Measurements from ENCODE around the gene SEC16A.

Gene SEC16A

GRCh38 chr9:136482793-136483588 is at the start of gene SEC16A:
Gene SEC16A (minus strand): TSS chr9:136483040. CDS start chr9:136477615, 5,425 bp downstream.
- DNase-seq, result peak; percentile 92

- no peak for DNase-seq
These were observed 49.3 kb upstream of the SEC16A start for GRCh38 chr9:136531904-136532798.

- DNase-seq, result no peak
These were observed 48.5 kb upstream of the SEC16A start for GRCh38 chr9:136531186-136531903.

- DNase-seq, result no peak
These were observed 47.7 kb upstream of the SEC16A start for GRCh38 chr9:136530461-136531089.

- DNase-seq, result no peak
These were observed 46.9 kb upstream of the SEC16A start for GRCh38 chr9:136529516-136530460.

GRCh38 chr9:136528716-136529341 is 46.0 kb upstream of the SEC16A start:
- DNase-seq, result no peak

- DNase-seq, result no peak
These were observed 45.2 kb upstream of the SEC16A start for GRCh38 chr9:136527721-136528710.

- DNase-seq, result no peak
These were observed 44.3 kb upstream of the SEC16A start for GRCh38 chr9:136527131-136527530.

- DNase-seq, result no peak
These were observed 43.8 kb upstream of the SEC16A start for GRCh38 chr9:136526625-136527066.

GRCh38 chr9:136525841-136526499 is 43.1 kb upstream of the SEC16A start:
- peak; percentile 37 for DNase-seq

- no peak for DNase-seq
These were observed 42.4 kb upstream of the SEC16A start for GRCh38 chr9:136525207-136525606.

- DNase-seq, result no peak
These were observed 39.7 kb upstream of the SEC16A start for GRCh38 chr9:136522314-136523237.

- no peak for DNase-seq
These were observed 38.7 kb upstream of the SEC16A start for GRCh38 chr9:136521537-136521936.

- no peak for DNase-seq
These were observed 37.3 kb upstream of the SEC16A start for GRCh38 chr9:136520053-136520540.

- DNase-seq, result no peak
These were observed 36.6 kb upstream of the SEC16A start for GRCh38 chr9:136519263-136520052.

GRCh38 chr9:136518623-136519022 is 35.8 kb upstream of the SEC16A start:
- DNase-seq, result no peak

- DNase-seq, result no peak
These were observed 35.1 kb upstream of the SEC16A start for GRCh38 chr9:136517950-136518349.

Data from DMS79 (cell line).